Adrenal gland (tissue), 5 donors: Measurements from ENCODE around the gene CMBL.

Experiments used
- POLR2A ChIP-seq, 2 donors: fragments of 450-650 bp; IDR thresholded peaks; one replicate each; pipeline ENCODE4 v1.6.1; 2017; ENCODE audit warnings: antibody characterized with exemption in 2 of 2, mild to moderate bottlenecking in 2 of 2, moderate library complexity in 1 of 2
- TF ChIP-seq, protein P1 (sequence below), 6 experiments: fragments of 450-650 bp in 4 of 6; fragments of 200-600 bp in 2 of 6; sonication (generic) in 1 of 6; IDR thresholded peaks; 1 replicate in 5 of 6; 2 replicates in 1 of 6; pipeline versions ENCODE4 v1.5.1 to v1.8.0; 2016 to 2021; ENCODE audit warnings: antibody characterized with exemption in 6 of 6, mild to moderate bottlenecking in 2 of 6, moderate library complexity in 1 of 6
- donor health status: DM: no; HTN: no; CAD: no.

DNA sequence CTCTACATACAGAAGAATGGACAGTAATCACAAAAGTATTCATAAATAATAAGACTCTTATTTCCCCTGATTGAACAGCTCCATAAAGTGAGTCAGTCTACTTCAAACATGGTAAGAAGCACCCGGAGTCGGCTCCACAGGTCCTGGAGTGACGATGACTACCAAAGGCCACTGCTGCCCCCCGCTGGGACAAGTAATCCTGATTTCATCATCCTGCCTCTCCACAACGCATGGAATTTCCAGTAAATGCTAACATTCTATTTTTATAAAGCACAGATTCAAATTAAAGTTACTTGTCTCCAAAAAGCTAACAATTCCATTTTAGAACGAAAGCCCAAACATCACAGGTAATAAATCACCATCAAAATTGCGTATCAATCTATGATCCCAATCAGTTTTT lies 74.2 kb downstream of the CMBL start:
- TF ChIP-seq POLR2A (IDR thresholded peaks at IDR 0.05): no peak
- TF ChIP-seq, protein P1, sequence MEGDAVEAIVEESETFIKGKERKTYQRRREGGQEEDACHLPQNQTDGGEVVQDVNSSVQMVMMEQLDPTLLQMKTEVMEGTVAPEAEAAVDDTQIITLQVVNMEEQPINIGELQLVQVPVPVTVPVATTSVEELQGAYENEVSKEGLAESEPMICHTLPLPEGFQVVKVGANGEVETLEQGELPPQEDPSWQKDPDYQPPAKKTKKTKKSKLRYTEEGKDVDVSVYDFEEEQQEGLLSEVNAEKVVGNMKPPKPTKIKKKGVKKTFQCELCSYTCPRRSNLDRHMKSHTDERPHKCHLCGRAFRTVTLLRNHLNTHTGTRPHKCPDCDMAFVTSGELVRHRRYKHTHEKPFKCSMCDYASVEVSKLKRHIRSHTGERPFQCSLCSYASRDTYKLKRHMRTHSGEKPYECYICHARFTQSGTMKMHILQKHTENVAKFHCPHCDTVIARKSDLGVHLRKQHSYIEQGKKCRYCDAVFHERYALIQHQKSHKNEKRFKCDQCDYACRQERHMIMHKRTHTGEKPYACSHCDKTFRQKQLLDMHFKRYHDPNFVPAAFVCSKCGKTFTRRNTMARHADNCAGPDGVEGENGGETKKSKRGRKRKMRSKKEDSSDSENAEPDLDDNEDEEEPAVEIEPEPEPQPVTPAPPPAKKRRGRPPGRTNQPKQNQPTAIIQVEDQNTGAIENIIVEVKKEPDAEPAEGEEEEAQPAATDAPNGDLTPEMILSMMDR (IDR thresholded peaks at IDR 0.05): no peak
